Colonic mucosa (tissue), 4 donors: ENCODE results near the gene ZDHHC13. TPM values are rescaled to one million over a fixed set of nuclear protein-coding genes. Genes with fewer than 3 reads are reported as not detected.

Experiments
- DNase-seq: peaks from one replicate; pipeline ENCODE4 v3.0.0-alpha.2; 2020
- H3K27ac ChIP-seq: fragments of 200-600 bp; one replicate; pipeline ENCODE4 v1.8.0; 2021
- H3K27me3 ChIP-seq: fragments of 200-600 bp; one replicate; pipeline ENCODE4 v1.8.0; 2021
- H3K36me3 ChIP-seq: fragments of 200-600 bp; one replicate; pipeline ENCODE4 v1.8.0; 2021
- H3K4me1 ChIP-seq: fragments of 200-600 bp; one replicate; pipeline ENCODE4 v1.8.0; 2021; ENCODE audit warnings: mild to moderate bottlenecking
- H3K4me3 ChIP-seq: fragments of 200-600 bp; one replicate; pipeline ENCODE4 v1.8.0; 2021
- H3K9ac ChIP-seq, 2 donors: one replicate each; pipeline ENCODE4 v1.7.0; 2013; ENCODE audit warnings: control low read depth in 2 of 2, low read depth in 2 of 2, low read length in 2 of 2
- H3K9me3 ChIP-seq: fragments of 200-600 bp; one replicate; pipeline ENCODE4 v1.8.0; 2021
- intact Hi-C: fragments of 100-400 bp; cut with DNase I; formaldehyde crosslinking; loops from one replicate; pipeline ENCODE4 v1.14.1; 2022
- total RNA-seq, 2 donors: library from RNA; stranded (reverse); fragmentation: NEBNext Ultra II Directional in 1 of 2; extraction: Animal tissue kit (Norgen Biotek cat#: 25700) in 1 of 2; gene quantifications; one replicate each; pipeline ENCODE4 v1.2.1, GENCODE V29; 2021
- TF ChIP-seq, protein P1 (sequence below): fragments of 200-600 bp; IDR thresholded peaks from one replicate; pipeline ENCODE4 v1.8.0; 2022; ENCODE audit warnings: antibody characterized with exemption, mild to moderate bottlenecking
- donor health status: healthy.
- donor health status: DM: no; HTN: no; CAD: no.
- donor health status: DM: no; HTN: no; CAD: no.

The ZDHHC13 gene
- total RNA-seq, 2 donors from 2014 or later = 30.8 to 35.0 TPM

DNA sequence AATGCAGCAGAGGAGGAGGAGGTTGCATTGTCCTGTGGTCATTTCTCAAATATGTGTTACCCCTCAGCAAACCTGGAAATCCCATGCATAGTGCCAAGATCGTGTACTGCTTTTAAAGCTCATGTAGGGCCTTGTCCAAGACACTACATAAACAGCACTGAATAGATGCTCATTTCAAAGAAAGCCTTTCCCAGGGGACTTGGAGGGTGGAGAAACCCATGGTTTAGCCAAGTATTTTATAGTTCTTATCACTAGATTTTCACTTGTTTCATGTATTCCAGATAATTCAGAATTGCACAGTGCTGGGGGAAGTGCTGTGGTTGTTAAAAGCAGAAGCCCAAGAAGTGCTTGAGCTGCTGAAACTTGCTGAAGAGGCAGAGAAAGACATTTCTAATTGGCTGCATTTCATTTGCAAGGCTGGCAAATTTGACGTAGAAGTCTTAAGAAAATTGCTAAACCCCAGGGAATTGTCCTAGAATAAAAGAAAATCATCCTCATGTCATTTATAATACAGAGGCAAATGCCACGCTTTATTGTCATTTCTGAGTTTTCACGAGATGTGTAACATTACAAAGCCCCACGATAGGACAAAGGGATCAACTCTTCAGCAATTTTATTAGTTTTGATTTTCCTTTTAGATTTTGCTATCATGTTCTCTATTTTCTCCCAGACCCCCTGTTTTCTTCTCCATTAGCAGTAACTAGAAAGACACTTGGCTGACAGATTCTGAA, 64.7 kb downstream of the ZDHHC13 start:
- no peaks in the 10 kb centered on the region for H3K4me1 ChIP-seq
- no peaks in the 10 kb centered on the region for H3K9me3 ChIP-seq
- no peak overlapping the region for H3K4me3 ChIP-seq
- intact Hi-C loops = no loop called here
- TF ChIP-seq, protein P1, sequence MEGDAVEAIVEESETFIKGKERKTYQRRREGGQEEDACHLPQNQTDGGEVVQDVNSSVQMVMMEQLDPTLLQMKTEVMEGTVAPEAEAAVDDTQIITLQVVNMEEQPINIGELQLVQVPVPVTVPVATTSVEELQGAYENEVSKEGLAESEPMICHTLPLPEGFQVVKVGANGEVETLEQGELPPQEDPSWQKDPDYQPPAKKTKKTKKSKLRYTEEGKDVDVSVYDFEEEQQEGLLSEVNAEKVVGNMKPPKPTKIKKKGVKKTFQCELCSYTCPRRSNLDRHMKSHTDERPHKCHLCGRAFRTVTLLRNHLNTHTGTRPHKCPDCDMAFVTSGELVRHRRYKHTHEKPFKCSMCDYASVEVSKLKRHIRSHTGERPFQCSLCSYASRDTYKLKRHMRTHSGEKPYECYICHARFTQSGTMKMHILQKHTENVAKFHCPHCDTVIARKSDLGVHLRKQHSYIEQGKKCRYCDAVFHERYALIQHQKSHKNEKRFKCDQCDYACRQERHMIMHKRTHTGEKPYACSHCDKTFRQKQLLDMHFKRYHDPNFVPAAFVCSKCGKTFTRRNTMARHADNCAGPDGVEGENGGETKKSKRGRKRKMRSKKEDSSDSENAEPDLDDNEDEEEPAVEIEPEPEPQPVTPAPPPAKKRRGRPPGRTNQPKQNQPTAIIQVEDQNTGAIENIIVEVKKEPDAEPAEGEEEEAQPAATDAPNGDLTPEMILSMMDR = no peak
- no peak overlapping the region for H3K27ac ChIP-seq
- no peak overlapping the region for H3K9ac ChIP-seq
- H3K36me3 ChIP-seq = no peaks in the 10 kb centered on the region
- DNase-seq = no peak
- no peaks in the 10 kb centered on the region for H3K27me3 ChIP-seq

DNA sequence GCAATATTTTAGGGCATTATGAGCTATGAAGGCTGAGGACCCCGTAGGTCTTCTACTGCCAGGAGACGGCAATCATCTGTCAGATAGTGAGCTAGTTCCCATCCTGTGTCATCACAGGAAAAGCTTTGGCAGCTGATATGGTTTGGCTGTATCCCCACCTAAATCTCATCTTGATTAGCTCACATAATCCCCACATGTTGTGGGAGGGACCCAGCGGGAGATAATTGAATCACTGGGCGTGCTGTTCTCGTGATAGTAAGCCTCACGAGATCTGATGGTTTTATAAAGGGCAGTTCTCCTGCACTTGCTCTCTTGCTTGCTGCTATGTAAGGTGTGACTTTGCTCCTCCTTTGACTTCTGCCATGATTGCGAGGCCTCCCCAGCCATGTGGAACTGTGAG, 66.7 kb downstream of the ZDHHC13 start:
- H3K4me3 ChIP-seq = no peak overlapping the region
- TF ChIP-seq, protein P1 = no peak
- no peaks in the 10 kb centered on the region for H3K4me1 ChIP-seq
- H3K27ac ChIP-seq = no peak overlapping the region
- intact Hi-C loops = no loop called here
- no peaks in the 10 kb centered on the region for H3K36me3 ChIP-seq
- DNase-seq = no peak
- H3K9ac ChIP-seq = no peak overlapping the region
- no peaks in the 10 kb centered on the region for H3K9me3 ChIP-seq
- no peaks in the 10 kb centered on the region for H3K27me3 ChIP-seq

DNA sequence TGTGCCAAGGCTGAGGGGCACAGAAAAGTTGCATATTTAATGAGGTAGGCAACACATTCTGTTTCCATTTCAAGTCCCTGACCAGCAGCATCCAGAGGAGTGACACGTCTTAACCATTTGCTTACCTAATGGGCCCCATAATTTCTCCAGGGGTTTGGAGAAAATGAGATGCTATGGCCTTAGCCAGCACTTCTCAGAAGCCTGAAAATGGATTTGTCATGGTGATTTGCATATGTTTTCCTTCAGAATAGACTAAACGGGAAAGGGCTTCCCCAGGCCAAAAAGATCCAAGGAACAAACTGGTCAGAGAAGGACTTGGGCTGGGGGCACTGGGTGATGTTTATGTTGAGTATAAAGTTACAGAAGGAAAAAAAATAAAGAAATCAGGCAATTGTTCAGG, 68.1 kb downstream of the ZDHHC13 start:
- Histone ChIP-seq H3K36me3 (no peaks in the 10 kb centered on the region), H3K9ac (no peak overlapping the region), H3K4me3 (no peak overlapping the region), H3K27ac (no peak overlapping the region), H3K4me1 (no peaks in the 10 kb centered on the region), H3K9me3 (no peaks in the 10 kb centered on the region), H3K27me3 (no peaks in the 10 kb centered on the region)
- TF ChIP-seq, protein P1 = no peak
- no peak for DNase-seq
- intact Hi-C loops = no loop called here

DNA sequence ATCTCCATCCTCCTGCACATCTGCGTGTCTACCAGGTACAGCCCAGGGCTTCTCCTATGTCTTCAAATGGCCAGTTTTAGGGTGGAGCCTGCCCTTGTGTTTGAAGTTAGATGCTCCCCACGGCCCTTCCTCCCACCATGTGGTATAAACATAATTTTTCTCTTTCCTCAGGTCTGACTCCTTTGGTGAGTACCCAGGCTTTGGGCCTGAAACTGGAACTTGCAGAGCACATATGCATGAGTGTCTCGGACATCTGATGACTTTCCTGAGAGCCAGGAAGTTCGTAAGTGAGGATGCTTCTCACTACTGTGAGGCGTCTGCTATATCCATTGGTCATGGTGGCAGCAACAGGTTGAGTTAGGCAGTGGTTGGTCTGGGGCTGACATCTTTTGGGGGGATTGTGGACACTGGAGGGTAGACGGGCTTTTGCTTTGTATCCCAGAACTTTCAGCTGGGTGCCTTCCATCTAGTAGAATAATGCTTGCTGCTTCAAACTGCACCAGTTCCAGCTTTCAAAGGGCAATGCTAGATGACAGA, 68.6 kb downstream of the ZDHHC13 start:
- Histone ChIP-seq H3K9ac (no peak overlapping the region), H3K36me3 (no peaks in the 10 kb centered on the region), H3K4me3 (no peak overlapping the region), H3K9me3 (no peaks in the 10 kb centered on the region), H3K27me3 (no peaks in the 10 kb centered on the region), H3K4me1 (no peaks in the 10 kb centered on the region), H3K27ac (no peak overlapping the region)
- no peak for DNase-seq
- intact Hi-C loops = no loop called here
- TF ChIP-seq, protein P1 = no peak

DNA sequence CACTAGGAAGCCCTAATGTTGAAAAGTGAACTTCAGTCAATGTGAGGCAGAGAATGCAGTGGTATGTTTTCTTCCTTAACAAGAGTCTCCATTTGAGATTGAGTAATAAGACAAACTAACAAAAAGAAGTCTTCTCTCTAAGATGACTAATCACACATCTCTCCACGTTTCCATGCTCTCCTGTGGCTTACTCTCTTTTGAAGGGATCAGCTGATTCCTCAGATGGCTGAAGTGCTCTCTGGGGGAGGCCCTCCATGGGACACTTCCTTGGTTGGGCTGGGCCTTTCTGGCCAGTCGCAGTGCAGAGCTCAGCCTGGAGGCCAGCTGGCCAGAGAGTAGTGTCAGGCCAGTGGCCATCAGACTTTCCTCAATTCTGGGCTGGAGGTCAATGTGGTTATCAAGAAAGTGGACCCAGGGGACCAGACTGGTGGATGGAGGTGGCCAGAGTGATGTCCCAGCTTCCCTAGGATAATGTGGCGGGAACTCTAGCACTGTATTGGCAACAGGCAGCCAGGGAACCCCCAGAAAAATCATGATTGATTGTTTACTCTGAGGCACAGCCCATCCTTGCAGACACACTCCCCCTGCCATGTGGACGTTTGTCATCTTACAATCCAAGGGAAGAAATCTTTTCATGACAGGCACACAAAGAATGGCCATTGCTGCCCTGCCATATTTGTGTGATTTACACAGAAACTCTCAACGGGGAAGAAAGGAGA, 70.3 kb downstream of the ZDHHC13 start:
- Histone ChIP-seq H3K36me3 (no peaks in the 10 kb centered on the region), H3K27me3 (no peaks in the 10 kb centered on the region), H3K4me1 (no peaks in the 10 kb centered on the region), H3K4me3 (no peak overlapping the region), H3K9ac (no peak overlapping the region), H3K9me3 (no peaks in the 10 kb centered on the region), H3K27ac (no peak overlapping the region)
- TF ChIP-seq, protein P1 = no peak
- intact Hi-C loops = no loop called here
- DNase-seq = no peak
